HCT116 (cell line): ENCODE data around the gene POMT2.
"Not testable (repeated sequence)": the region's sequence is repeated elsewhere in the genome, so short reads cannot be mapped to it uniquely, and the experiment has no call there.

ENCODE experiments used
- EZH2phosphoT487 ChIP-seq: fragments of 200-600 bp; IDR thresholded peaks from 2 replicates; pipeline ENCODE4 v1.6.1; 2018; ENCODE audit warnings: antibody characterized with exemption, borderline replicate concordance
- POLR2A ChIP-seq: IDR thresholded peaks from 2 replicates; pipeline ENCODE4 v1.7.0; 2011; ENCODE audit warnings: borderline replicate concordance; ENCODE audit not compliant: insufficient read depth, insufficient read length; ENCODE audit errors: extremely low read depth
- RAD21 ChIP-seq: IDR thresholded peaks from 2 replicates; pipeline ENCODE4 v1.6.1; 2012; ENCODE audit warnings: low read depth, mild to moderate bottlenecking
- TF ChIP-seq, protein P1 (sequence below), 3 experiments: fragments of 200-600 bp in 1 of 3; sonication (generic) in 1 of 3; IDR thresholded peaks in 2 of 3; conservative IDR thresholded peaks in 1 of 3; 2 replicates each; pipeline ENCODE4 v1.5.1; 2012 to 2017; ENCODE audit warnings: low read depth in 2 of 3, low read length in 2 of 3, antibody characterized with exemption in 1 of 3, borderline replicate concordance in 1 of 3, control low read depth in 1 of 3, mild to moderate bottlenecking in 1 of 3, mixed read lengths in 1 of 3, mixed run types in 1 of 3, moderate library complexity in 1 of 3; ENCODE audit not compliant: insufficient read depth in 1 of 3

DNA sequence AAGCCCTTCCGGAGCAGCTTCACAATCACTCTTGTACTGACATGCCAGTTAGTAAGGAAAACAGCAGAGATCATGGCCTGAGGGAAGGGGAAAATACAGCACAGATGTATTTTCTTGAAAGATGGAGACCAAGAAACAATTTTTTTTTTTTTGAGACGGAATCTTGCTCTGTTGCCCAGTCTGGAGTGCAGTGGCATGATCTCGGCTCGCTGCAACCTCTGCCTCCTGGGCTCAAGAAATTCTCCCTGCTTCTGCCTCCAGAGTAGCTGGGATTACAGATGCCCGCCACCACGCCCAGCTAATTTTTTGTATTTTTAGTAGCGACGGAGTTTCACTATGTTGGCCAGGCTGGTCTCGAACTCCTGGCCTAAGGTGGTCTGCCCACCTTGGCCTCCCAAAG lies 16.6 kb upstream of the POMT2 start:
- not testable (repeated sequence) for TF ChIP-seq EZH2phosphoT487, POLR2A, RAD21
- TF ChIP-seq, protein P1, sequence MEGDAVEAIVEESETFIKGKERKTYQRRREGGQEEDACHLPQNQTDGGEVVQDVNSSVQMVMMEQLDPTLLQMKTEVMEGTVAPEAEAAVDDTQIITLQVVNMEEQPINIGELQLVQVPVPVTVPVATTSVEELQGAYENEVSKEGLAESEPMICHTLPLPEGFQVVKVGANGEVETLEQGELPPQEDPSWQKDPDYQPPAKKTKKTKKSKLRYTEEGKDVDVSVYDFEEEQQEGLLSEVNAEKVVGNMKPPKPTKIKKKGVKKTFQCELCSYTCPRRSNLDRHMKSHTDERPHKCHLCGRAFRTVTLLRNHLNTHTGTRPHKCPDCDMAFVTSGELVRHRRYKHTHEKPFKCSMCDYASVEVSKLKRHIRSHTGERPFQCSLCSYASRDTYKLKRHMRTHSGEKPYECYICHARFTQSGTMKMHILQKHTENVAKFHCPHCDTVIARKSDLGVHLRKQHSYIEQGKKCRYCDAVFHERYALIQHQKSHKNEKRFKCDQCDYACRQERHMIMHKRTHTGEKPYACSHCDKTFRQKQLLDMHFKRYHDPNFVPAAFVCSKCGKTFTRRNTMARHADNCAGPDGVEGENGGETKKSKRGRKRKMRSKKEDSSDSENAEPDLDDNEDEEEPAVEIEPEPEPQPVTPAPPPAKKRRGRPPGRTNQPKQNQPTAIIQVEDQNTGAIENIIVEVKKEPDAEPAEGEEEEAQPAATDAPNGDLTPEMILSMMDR (IDR thresholded peaks at IDR 0.05 in 2 of 3, conservative IDR thresholded peaks at IDR 0.05 in 1 of 3; ENCODE audit: borderline replicate concordance in 1 of 3, insufficient read depth in 1 of 3, low read depth in 2 of 3, low read length in 2 of 3) = not testable (repeated sequence)
